CD4-positive, alpha-beta T cell treated with Interleukin-6 at 100 ng/mL for 8 hours (primary cell): ENCODE data around the gene PRR35.

ENCODE experiments used
- DNase-seq: peaks from one replicate; pipeline ENCODE4 v3.0.0-alpha.2; 2020; ENCODE audit warnings: mixed read lengths, low spot score

PRR35 gene

GRCh38 chr16:549544-550263, 10.5 kb upstream of the PRR35 start:
- no peak for DNase-seq

DNA sequence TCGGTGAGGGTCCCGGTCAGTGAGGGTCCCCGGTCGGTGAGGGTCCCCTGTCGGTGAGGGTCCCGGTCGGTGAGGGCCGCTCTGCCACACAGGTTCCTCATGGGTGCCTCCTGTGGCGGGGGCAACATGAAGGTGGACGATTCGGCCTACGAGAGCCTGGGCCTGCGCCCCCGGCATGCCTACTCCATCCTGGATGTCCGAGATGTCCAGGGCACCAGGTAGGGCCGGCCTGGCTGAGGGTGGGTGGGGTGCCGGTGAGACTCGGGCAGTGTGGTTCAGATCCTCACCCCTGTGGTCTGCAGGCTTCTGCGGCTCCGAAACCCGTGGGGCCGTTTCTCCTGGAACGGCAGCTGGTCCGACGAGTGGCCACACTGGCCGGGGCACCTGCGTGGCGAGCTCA, 9.0 kb upstream of the PRR35 start:
- DNase-seq: no peak

GRCh38 chr16:552171-552570, 8.0 kb upstream of the PRR35 start:
- no peak for DNase-seq

DNA sequence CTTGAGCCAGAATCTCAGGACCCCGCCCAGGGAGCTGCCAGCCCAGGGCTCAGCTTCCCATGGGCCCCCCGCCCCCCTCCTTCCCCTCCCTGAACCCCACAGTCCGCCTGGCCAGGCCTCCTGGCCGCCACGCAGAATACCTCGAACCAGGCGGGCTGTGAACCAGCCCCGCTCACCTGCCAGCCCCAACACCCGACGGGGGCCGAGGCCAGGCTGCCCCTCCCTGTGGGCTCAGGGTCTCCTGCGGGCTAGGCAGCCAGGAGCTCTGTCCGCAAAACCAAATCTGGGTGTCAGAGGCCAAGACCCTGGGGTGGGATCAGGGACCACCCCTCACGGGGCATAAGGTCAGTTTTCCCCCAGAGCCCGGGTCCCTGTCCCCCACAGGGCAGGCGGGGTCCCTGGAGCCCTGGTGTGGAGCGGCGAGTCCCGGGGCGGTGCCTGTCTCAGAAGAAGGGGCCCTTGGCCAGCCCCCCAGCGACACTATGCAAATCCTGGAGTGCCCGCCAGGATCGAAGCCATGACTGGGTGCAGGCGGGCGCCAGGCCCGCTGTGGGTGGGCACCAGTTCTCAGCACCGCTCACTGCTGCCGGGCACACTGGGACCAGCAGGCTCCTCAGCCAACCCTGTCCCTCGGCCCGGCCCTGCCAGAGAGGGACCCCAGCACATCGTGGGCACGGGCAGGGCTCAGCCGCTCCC, 6.4 kb upstream of the PRR35 start:
- no peak for DNase-seq

DNA sequence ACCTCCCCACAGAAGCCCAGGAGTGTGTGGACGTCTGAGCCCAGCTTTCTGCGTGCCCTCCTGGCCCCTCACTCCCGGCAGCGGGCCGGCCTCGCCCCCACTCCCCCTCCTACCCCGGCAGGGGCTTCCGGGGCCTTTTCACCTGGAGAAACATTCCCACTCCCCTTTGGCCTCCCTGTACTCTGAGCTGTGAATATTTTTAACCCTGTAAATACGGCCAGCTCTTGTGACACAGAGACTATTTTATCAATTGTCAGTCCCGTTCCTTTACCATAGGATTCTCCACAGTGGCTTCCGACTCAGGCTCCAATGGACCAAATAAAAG, 5.9 kb upstream of the PRR35 start:
- DNase-seq: no peak

DNA sequence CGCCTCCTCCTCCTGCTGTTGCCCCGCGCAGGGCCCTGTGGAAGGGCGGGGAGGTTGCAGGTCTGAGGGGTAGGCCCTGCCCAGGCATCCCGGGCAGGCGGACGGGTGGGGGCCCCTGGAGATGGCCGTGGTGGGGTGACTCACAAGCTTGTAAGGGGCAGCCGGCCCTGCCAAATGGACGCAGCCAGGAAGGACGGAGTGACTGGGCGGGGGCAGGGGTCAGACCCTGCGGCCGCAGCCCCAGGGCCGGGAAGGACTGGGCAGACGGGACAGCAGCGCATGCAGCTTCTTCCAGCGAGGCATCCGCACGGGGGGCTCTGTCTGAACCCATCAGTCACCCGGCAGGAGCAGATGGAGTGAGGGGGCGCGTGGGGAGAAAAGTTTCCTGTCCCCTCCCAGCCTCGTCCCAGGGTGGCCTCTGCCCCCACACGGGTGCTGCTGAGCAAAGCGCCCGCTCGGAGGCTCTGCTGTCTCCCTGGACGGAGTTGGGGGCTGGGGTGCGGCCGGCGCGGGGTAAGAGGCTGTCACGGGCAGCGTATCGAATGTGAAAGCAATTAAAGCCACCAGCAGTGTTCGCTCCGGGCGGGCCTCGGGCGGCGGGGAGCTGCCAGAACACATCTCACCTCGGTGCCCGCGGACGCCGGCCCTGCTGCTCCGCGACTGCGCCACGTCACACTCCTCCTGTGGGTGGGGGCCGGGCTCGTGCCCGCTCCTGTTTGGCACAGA, 5.4 kb upstream of the PRR35 start:
- DNase-seq: no peak

GRCh38 chr16:555528-556473, 4.4 kb upstream of the PRR35 start:
- DNase-seq: no peak

GRCh38 chr16:556474-557173, 3.6 kb upstream of the PRR35 start:
- DNase-seq: no peak

- no peak for DNase-seq
These were observed 2.5 kb upstream of the PRR35 start for GRCh38 chr16:557463-558297.

DNA sequence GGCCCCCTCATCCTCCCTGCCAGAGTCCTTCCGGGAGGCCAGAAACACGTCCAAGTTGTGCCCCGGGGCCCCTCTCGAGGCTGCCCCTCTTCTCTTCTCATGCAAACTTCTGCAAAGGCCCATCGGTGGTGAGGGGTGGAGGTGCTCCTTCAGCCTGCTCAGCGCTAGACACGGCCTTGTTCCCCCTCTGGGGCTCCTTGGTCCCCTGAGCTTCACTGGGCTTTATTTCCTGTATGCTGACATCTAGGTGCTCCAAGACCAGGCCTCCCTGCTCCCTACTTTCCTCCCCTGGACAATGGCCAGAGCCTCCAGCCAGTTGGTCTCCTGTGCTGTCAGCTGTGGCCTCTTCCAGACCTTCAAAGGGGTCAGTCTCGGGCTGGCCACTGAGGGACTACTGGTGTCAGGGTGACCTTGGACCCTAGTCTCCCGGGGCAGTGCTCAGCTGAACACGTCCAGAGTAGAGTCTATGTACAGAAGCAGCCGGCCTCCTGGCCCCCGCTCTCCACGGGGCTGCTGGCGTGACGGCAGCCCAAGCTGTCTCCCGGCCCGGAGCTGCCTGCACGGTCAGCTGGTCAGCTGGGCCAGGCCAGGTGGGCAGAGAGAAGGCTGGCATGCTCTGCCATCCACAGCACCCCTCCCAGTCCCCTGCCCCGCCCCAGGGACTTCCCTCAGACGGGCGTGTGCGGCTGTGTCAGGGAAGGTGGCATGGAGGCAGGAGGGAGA, 1.7 kb upstream of the PRR35 start:
- no peak for DNase-seq

- no peak for DNase-seq
These were observed 1.2 kb upstream of the PRR35 start for GRCh38 chr16:559021-559380.

DNA sequence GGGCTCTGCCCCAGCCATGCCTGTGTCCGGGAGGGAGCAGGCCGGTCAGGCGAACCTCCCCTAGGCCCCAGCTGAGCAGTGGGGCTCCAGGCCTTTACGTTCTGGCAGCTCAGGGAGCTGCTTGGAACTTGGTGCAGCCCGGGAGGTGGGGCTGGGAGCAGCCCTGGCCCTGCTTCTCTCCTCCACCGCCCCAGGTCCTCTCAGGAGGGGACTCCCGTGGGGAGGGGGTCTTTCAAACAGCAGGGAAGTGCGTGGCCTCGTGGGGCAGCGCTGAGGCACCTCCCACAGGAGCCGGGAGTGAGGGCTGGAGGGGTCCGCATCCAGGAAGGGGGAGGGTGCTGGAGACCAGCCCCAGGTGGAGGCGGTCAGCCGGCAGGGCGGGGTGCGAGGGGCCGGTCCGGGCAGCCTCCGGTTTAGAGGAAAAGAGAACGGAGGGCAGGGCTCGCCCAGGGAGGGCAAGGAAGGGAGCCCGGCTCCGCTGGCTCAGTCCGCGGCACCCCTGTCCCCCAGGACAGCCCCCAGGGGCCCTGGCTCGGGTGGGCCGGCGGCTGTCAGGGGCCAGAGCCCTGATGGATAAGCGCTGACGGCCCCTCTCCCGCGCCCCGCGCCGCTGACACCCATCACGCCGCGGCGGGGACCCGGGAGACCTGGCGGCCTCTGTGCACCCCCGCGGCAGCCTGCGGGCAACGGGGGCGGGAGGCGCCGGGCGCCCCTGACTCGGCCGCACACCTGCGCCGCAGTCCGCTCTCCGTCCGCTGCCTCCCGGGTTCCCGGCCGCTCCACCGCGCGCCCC, 587 bp upstream of the PRR35 start:
- no peak for DNase-seq

GRCh38 chr16:560701-561412, 663 bp downstream of the PRR35 start:
- no peak for DNase-seq

- no peak for DNase-seq
These were observed 1.2 kb downstream of the PRR35 start for GRCh38 chr16:561413-561794.

GRCh38 chr16:561957-562938, 2.1 kb downstream of the PRR35 start:
- no peak for DNase-seq

GRCh38 chr16:563072-563644, 3.0 kb downstream of the PRR35 start:
- no peak for DNase-seq
